ENCODE data around the gene EDN1. TPM values are rescaled to one million over a fixed set of nuclear protein-coding genes. Genes with fewer than 3 reads are reported as not detected.

The EDN1 gene
- total and polyA plus RNA-seq, 2 of the 13 experiments (the other 11 are each of a cell fraction or from before 2014, with no cell fraction given): 0.15 to 1.2 TPM

- H2AFZ ChIP-seq (ENCODE audit: low read length): peak overlapping the region; percentile 48
- intact Hi-C loops (cut with micrococcal nuclease; ENCODE audit: unreplicated experiment) (no loop called here), in situ Hi-C loops (cut with HindIII; ENCODE audit: extremely low pct_ligation_motif_present, low pct_unique_long_range_greater_than_20kb) (no loop called here)
- peaks cover 5% of the 10 kb centered on the region; the same call in 1 of the 2 replicates for H3K9me3 ChIP-seq (ENCODE audit: low read length)
- BruUV-seq (replicated peaks): no TSS peak
- ChIA-PET POLR2A (interaction anchor here (1.2 to 1.7 kb wide), 2 partner anchors 10 to 18 kb away, joined by 3 to 5 read pairs; no protein-coding TSS in a partner anchor), CTCF (ENCODE audit: low intra/inter-chr PET ratio, low total read pairs) (no interaction called here)
- H4K20me1 ChIP-seq (ENCODE audit: insufficient read depth, low read length): no peaks in the 10 kb centered on the region
- TF ChIP-seq PAWR (CRISPR knock-in tag; IDR thresholded peaks at IDR 0.05; ENCODE audit: borderline replicate concordance) (no peak), TBX3 (IDR thresholded peaks at IDR 0.05; ENCODE audit: borderline replicate concordance) (no peak), MLLT10 (CRISPR knock-in tag; IDR thresholded peaks at IDR 0.05) (no peak)
- FAIRE-seq (no peak), ATAC-seq (no peak), DNase-seq (ENCODE audit: low spot score) (peak; percentile 29)
- no peaks in the 10 kb centered on the region for H3K79me2 ChIP-seq (ENCODE audit: insufficient read depth, low read length)
- no peaks in the 10 kb centered on the region for H3K27me3 ChIP-seq (ENCODE audit: control insufficient read depth in 1 of 2, insufficient read depth in 2 of 2, low read length in 2 of 2)
- H3K4me3 ChIP-seq (replicated peaks in 1 of 3; ENCODE audit: insufficient read depth in 1 of 3, low read depth in 2 of 3, low read length in 3 of 3): no peak overlapping the region
- no peaks in the 10 kb centered on the region for H3K36me3 ChIP-seq (replicated peaks in 1 of 2; ENCODE audit: control insufficient read depth in 1 of 2, insufficient read depth in 2 of 2, low read length in 2 of 2)
- H3K9ac ChIP-seq (ENCODE audit: insufficient read depth, low read depth, low read length): no peak overlapping the region
- WGBS (ENCODE audit: low lambda C conversion rate): 48% methylated on average over 8 of the region's 8 CpGs
- no peak overlapping the region for H3K27ac ChIP-seq (ENCODE audit: extremely low read length, insufficient read depth, low read length)
- no peak overlapping the region for H3K4me2 ChIP-seq (ENCODE audit: low read depth, low read length)
- H3K4me1 ChIP-seq (ENCODE audit: insufficient read depth, low read length): no peaks in the 10 kb centered on the region
Observed at GRCh38 chr6:12313992-12314589, 23.9 kb downstream of the EDN1 start.

GRCh38 chr6:12314751-12315150 is 24.6 kb downstream of the EDN1 start:
- BruUV-seq (replicated peaks): no TSS peak
- in situ Hi-C loops (cut with HindIII; ENCODE audit: extremely low pct_ligation_motif_present, low pct_unique_long_range_greater_than_20kb): no loop called here
- H3K27ac ChIP-seq (ENCODE audit: extremely low read length, insufficient read depth, low read length): no peak overlapping the region
- H3K4me1 ChIP-seq (ENCODE audit: insufficient read depth, low read length): no peaks in the 10 kb centered on the region
- no peaks in the 10 kb centered on the region for H3K36me3 ChIP-seq (replicated peaks in 1 of 2; ENCODE audit: control insufficient read depth in 1 of 2, insufficient read depth in 2 of 2, low read length in 2 of 2)
- ATAC-seq: no peak
- no peak for FAIRE-seq
- intact Hi-C loops (cut with micrococcal nuclease; ENCODE audit: unreplicated experiment): no loop called here
- H3K9ac ChIP-seq (ENCODE audit: insufficient read depth, low read depth, low read length): no peak overlapping the region
- H3K79me2 ChIP-seq (ENCODE audit: insufficient read depth, low read length): no peaks in the 10 kb centered on the region
- no peak overlapping the region for H3K4me2 ChIP-seq (ENCODE audit: low read depth, low read length)
- no peak overlapping the region for H3K4me3 ChIP-seq (replicated peaks in 1 of 3; ENCODE audit: insufficient read depth in 1 of 3, low read depth in 2 of 3, low read length in 3 of 3)
- POLR2A ChIA-PET: interaction anchor here (1.2 to 1.7 kb wide), 2 partner anchors 9 to 17 kb away, joined by 3 to 5 read pairs; no protein-coding TSS in a partner anchor
- CTCF ChIA-PET (ENCODE audit: low intra/inter-chr PET ratio, low total read pairs): no interaction called here
- peaks cover 5% of the 10 kb centered on the region; the same call in 1 of the 2 replicates for H3K9me3 ChIP-seq (ENCODE audit: low read length)
- 61% methylated on average over 5 of the region's 5 CpGs for WGBS (ENCODE audit: low lambda C conversion rate)
- H2AFZ ChIP-seq (ENCODE audit: low read length): no peak overlapping the region
- no peaks in the 10 kb centered on the region for H4K20me1 ChIP-seq (ENCODE audit: insufficient read depth, low read length)
- H3K27me3 ChIP-seq (ENCODE audit: control insufficient read depth in 1 of 2, insufficient read depth in 2 of 2, low read length in 2 of 2): no peaks in the 10 kb centered on the region
- no peak for DNase-seq (ENCODE audit: low spot score)
- no peak for TF ChIP-seq ZNF850 (CRISPR knock-in tag; conservative IDR thresholded peaks at IDR 0.05)
- TF ChIP-seq HIC2 (CRISPR knock-in tag; IDR thresholded peaks at IDR 0.05; ENCODE audit: low read depth): no peak
- TF ChIP-seq ZNF564 (CRISPR knock-in tag; IDR thresholded peaks at IDR 0.05): no peak
- no peak for TF ChIP-seq ZBTB44 (CRISPR knock-in tag; IDR thresholded peaks at IDR 0.05)
- no peak for TF ChIP-seq FOXO1 (CRISPR knock-in tag; IDR thresholded peaks at IDR 0.05)
- TF ChIP-seq MTF2 (CRISPR knock-in tag; IDR thresholded peaks at IDR 0.05; ENCODE audit: borderline replicate concordance): no peak
- no peak for TF ChIP-seq IRX3 (CRISPR knock-in tag; IDR thresholded peaks at IDR 0.05; ENCODE audit: borderline replicate concordance, low read depth)
- no peak for TF ChIP-seq ZNF512 (CRISPR knock-in tag; IDR thresholded peaks at IDR 0.05)
